ENCODE data around the gene PIK3C2G. TPM values are rescaled to one million over a fixed set of nuclear protein-coding genes. Genes with fewer than 3 reads are reported as not detected.

PIK3C2G gene
- total and polyA plus RNA-seq, 2 of the 4 experiments (the other 2 are of a cell fraction): not detected

GRCh38 chr12:18429366-18429765 lies 168.0 kb downstream of the PIK3C2G start:
- WGBS, 2 experiments (ENCODE audit: extremely low coverage in 2 of 2, insufficient read length in 1 of 2): no CpG with 5 or more reads among the region's 1 CpG
- intact Hi-C loops (cut with micrococcal nuclease): no loop called here

More at GRCh38 chr12:18429366-18429765, 168.0 kb downstream of the PIK3C2G start:
- no peak overlapping the region for H2BK120ac ChIP-seq (ENCODE audit: low read depth, low read length)
- no peaks in the 10 kb centered on the region for H4K20me1 ChIP-seq (ENCODE audit: insufficient read depth, low read length)
- no peak overlapping the region for H3K14ac ChIP-seq (replicated peaks; ENCODE audit: low read depth, low read length)
- TF ChIP-seq FOS (IDR thresholded peaks at IDR 0.05; ENCODE audit: low read depth, low read length) (no peak), MAZ (IDR thresholded peaks at IDR 0.05; ENCODE audit: borderline replicate concordance, low read depth, low read length) (no peak), RFX5 (IDR thresholded peaks at IDR 0.05; ENCODE audit: low read depth, low read length) (no peak), CEBPB (IDR thresholded peaks at IDR 0.05; ENCODE audit: low read depth, low read length) (no peak), MAFK (IDR thresholded peaks at IDR 0.05; ENCODE audit: low read depth, low read length) (no peak), USF2 (IDR thresholded peaks at IDR 0.05; ENCODE audit: low read depth, low read length) (no peak), CHD1 (IDR thresholded peaks at IDR 0.05; ENCODE audit: low read depth, low read length) (no peak), CTCF (conservative IDR thresholded peaks at IDR 0.05; ENCODE audit: low read depth, low read length) (no peak), SMC3 (IDR thresholded peaks at IDR 0.05; ENCODE audit: low read depth, low read length) (no peak), ELK1 (IDR thresholded peaks at IDR 0.05; ENCODE audit: borderline replicate concordance, low read depth, low read length) (no peak), RAD21 (IDR thresholded peaks at IDR 0.05; ENCODE audit: low read length) (no peak), BHLHE40 (IDR thresholded peaks at IDR 0.05; ENCODE audit: low read depth, low read length) (no peak), MXI1 (IDR thresholded peaks at IDR 0.05; ENCODE audit: borderline replicate concordance, low read depth, low read length) (no peak)
- H3K56ac ChIP-seq (ENCODE audit: extremely low read depth, insufficient read depth, low read length): no peak overlapping the region
- H2AK9ac ChIP-seq (replicated peaks; ENCODE audit: low read depth, low read length, poor library complexity): no peak overlapping the region
- ChIA-PET CTCF (interaction anchor here (1.7 kb wide), 1 partner anchor 820 kb away, joined by 3 read pairs; no protein-coding TSS in a partner anchor), POLR2A (ENCODE audit: unreplicated experiment) (no interaction called here)
- peaks cover 2% of the 10 kb centered on the region; the same call in 1 of the 2 replicates for H3K9me1 ChIP-seq (ENCODE audit: insufficient read depth, low read length)
- no peak overlapping the region for H2BK5ac ChIP-seq (ENCODE audit: low read depth, low read length, poor library complexity, severe bottlenecking)
- peak overlapping the region; percentile 9; the same call in 1 of the 2 replicates for H3K23ac ChIP-seq (ENCODE audit: low read depth, low read length)
- no peak overlapping the region for H4K5ac ChIP-seq (ENCODE audit: low read depth, low read length)
- in situ Hi-C loops (cut with MboI; ENCODE audit: low sequenced_read_pairs): loop anchor here (25.0 kb wide), 1 partner anchor 858 kb away; no protein-coding TSS in a partner anchor
- H2BK20ac ChIP-seq (ENCODE audit: low read depth, low read length): peak overlapping the region; percentile 2; the same call in 1 of the 2 replicates
- no peak for ATAC-seq (ENCODE audit: low read depth)
- no peaks in the 10 kb centered on the region for H3K27me3 ChIP-seq (ENCODE audit: control insufficient read depth, insufficient read depth, low read length)
- no peak overlapping the region for H4K8ac ChIP-seq (ENCODE audit: low read depth in 2 of 2, low read length in 2 of 2)
- H3K18ac ChIP-seq (ENCODE audit: low read depth, low read length): no peak overlapping the region; the same call in 1 of the 2 replicates
- H3K4ac ChIP-seq (ENCODE audit: low read depth, low read length): no peak overlapping the region; the same call in 1 of the 2 replicates
- dilution Hi-C loops (cut with HindIII; ENCODE audit: low sequenced_read_pairs, unreplicated experiment): no loop called here
- no peak overlapping the region for H3K4me2 ChIP-seq (ENCODE audit: low read depth, low read length)
- H3K27ac ChIP-seq (ENCODE audit: insufficient read depth, low read length): no peak overlapping the region
- DNase-seq: no peak
- H3K4me3 ChIP-seq (ENCODE audit: insufficient read depth, low read depth, low read length): no peak overlapping the region
- peak overlapping the region; percentile 42; the same call in 1 of the 2 replicates for H4K91ac ChIP-seq (ENCODE audit: insufficient read depth, low read depth, low read length)
- no TSS peak for BruUV-seq (replicated peaks)
- H2BK15ac ChIP-seq (ENCODE audit: low read depth, low read length): peak overlapping the region; percentile 49; the same call in 1 of the 3 replicates
- no peak overlapping the region for H2AFZ ChIP-seq (replicated peaks; ENCODE audit: low read length, poor library complexity)
- no peaks in the 10 kb centered on the region for H3K9me3 ChIP-seq (ENCODE audit: control insufficient read depth, insufficient read depth, low read length)
- no peaks in the 10 kb centered on the region for H3K79me1 ChIP-seq (ENCODE audit: low read depth in 1 of 2, low read length in 2 of 2)
- no peaks in the 10 kb centered on the region for H3K4me1 ChIP-seq (ENCODE audit: control insufficient read depth, insufficient read depth, low read length)
- no peaks in the 10 kb centered on the region for H3K36me3 ChIP-seq (ENCODE audit: control insufficient read depth, insufficient read depth, low read length)
- H2AK5ac ChIP-seq (ENCODE audit: low read depth, low read length): peak overlapping the region; percentile 79
- H3K9ac ChIP-seq (ENCODE audit: low read depth, low read length): no peak overlapping the region

Measured in IMR-90 (cell line).